GM18951 (cell line): ENCODE data around the gene IFT57.

Source experiments
- POLR2A ChIP-seq: IDR thresholded peaks from 4 replicates; pipeline ENCODE4 v1.6.1; 2011; ENCODE audit warnings: mild to moderate bottlenecking; ENCODE audit not compliant: insufficient read length, insufficient read depth; ENCODE audit errors: extremely low read depth
- in situ Hi-C: fragments of 300-500 bp; cut with MboI; formaldehyde crosslinking; loops from one replicate; pipeline ENCODE4 v1.12.0; 2022; ENCODE audit warnings: low sequenced_read_pairs, mixed read lengths, inconsistent platforms; ENCODE audit not compliant: unreplicated experiment

Gene IFT57

GRCh38 chr3:108200578-108200977 lies 21.6 kb downstream of the IFT57 start:
- in situ Hi-C loops = no loop called here
- no peak for TF ChIP-seq POLR2A

- in situ Hi-C loops = no loop called here
- no peak for TF ChIP-seq POLR2A
Measured at GRCh38 chr3:108200024-108200423, 22.2 kb downstream of the IFT57 start.

DNA sequence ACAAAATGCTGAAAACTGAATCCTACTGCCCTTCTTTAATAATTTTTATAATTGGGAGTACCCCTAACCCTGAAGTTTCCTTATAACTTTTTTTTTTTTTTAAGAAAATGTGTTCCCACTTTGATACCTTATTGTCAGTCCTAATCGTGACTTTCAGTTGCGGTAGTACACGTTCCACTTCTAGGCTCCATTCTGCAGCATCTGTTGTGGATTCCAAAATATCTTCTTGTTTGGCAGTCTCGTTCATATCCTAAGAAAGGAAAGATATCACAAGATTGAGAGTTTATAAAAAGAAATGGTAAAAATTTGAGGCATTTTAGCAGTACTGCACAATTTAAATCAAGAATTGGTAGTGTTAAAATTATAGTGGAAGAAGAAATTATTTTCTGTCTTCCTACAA lies 30.8 kb downstream of the IFT57 start:
- no peak for TF ChIP-seq POLR2A
- in situ Hi-C loops = no loop called here

DNA sequence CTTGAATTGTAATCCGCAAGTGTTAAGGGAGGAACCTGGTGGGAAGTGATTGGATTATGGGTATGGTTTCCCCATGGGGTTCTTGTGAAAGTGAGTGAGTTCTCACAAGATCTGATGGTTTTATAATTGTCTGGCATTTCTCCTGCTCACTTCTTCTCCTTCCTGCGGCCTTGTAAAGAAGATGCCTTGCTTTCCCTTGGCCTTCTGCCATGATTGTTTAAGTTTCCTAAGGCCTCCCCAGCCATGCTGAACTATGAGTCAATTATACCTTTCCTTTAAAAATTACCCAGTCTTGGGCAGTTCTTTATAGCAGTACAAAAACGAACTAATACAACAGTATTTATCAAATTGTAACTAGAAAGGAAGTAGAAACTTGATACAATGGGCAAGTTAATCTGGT lies 31.9 kb downstream of the IFT57 start:
- in situ Hi-C loops = no loop called here
- no peak for TF ChIP-seq POLR2A

- in situ Hi-C loops = no loop called here
- TF ChIP-seq POLR2A = no peak
Measured at GRCh38 chr3:108189440-108189839, 32.8 kb downstream of the IFT57 start.

DNA sequence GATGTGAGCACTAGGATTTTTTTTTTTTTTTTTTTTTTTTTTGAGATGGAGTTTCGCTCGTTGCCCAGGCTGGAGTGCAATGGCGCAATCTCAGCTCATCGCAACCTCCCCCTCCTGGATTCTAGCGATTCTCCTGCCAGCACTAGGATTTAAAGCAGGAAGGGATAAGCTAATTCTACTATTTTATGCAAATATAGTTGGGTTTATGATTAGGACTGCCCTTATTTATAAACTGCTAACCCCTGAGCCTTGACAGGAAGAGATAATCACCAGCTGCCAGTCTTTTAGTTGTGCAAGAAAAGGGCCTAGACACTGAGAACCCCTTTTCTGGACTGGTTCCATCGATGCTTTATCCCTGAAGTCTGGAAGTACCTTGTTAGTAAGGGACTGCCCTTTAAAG lies 36.7 kb downstream of the IFT57 start:
- no peak for TF ChIP-seq POLR2A
- in situ Hi-C loops = no loop called here

DNA sequence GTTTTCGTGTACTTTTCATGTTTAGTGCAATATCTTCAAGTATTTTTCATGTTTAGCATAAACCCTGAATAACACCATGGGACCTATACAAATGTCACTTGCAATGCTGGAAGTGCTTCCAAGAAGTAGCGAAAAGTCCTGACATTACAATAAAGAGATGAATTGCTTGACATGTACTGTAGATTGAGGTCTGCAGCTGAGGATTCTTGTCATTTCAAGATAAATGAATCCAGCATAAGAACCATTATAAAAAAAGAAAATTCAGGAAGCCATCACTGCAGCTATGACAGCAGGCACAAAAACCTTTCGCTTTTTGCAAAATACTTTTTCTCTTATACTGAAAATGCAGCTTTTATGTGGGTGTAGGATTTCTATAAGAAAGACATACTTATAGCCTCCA lies 37.4 kb downstream of the IFT57 start:
- in situ Hi-C loops = no loop called here
- no peak for TF ChIP-seq POLR2A

DNA sequence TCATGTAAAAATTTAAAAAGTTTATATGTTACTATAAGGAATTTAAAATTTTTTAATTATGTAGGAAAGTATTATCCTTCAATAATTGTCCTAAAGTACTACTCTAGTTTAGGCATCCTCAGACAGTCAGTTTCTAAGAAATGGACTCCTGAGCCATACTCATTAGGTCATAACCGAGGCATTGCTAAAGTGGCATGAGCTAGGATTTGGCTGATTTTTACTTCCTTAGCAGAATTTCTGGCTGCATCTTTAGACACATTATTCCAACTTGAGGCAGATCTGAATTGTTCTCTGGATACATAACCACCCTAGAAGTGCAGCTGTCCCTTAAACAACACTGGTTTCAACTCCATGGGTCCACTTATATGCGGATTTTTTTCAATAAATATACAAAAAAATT lies 38.3 kb downstream of the IFT57 start:
- no peak for TF ChIP-seq POLR2A
- in situ Hi-C loops = no loop called here

GRCh38 chr3:108183181-108183580 lies 39.0 kb downstream of the IFT57 start:
- in situ Hi-C loops = no loop called here
- TF ChIP-seq POLR2A = no peak

DNA sequence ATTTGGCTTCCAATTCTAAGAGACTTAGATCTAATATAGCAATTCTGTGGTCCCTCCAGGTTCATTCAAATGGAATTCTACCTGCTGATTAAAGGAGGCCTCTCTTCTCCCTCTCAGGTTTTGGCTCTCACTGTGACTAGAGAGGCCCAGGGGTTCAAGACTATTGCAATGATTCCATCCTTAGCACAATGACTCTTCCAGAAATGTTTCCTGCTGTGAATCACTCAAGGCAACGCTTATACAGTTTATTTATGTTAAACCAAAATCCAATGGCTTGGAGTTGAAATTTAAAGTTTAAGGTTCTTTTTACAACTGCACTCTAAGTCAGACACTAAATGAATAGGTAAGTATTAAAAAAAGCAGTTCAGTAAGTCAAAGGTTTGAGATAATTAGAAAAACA lies 39.9 kb downstream of the IFT57 start:
- in situ Hi-C loops = no loop called here
- TF ChIP-seq POLR2A = no peak

- in situ Hi-C loops = no loop called here
- TF ChIP-seq POLR2A = no peak
Measured at GRCh38 chr3:108181172-108181571, 41.1 kb downstream of the IFT57 start.

DNA sequence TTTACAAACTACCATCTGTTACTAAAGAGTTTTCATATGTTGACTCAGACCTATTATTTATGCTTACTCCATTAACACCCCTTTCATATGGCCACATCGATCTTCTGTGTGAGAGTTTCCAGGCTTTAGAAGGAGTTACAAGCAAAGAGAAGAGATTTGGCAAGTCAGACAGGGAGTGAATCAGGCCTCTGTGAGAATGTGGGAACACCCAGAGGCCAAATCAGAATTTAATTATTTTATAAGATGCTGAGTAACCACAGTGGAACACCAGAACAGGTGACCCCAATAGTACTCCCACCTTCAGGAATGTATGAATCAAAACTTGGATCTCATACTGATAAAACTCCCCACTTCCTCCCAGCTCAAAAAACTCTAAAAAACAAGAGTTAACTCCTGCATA lies 42.0 kb downstream of the IFT57 start:
- TF ChIP-seq POLR2A = no peak

GRCh38 chr3:108178676-108179075 lies 43.5 kb downstream of the IFT57 start:
- TF ChIP-seq POLR2A = no peak
- in situ Hi-C loops = no loop called here

More for the DNA sequence above, 42.0 kb downstream of the IFT57 start:
- in situ Hi-C loops = no loop called here

DNA sequence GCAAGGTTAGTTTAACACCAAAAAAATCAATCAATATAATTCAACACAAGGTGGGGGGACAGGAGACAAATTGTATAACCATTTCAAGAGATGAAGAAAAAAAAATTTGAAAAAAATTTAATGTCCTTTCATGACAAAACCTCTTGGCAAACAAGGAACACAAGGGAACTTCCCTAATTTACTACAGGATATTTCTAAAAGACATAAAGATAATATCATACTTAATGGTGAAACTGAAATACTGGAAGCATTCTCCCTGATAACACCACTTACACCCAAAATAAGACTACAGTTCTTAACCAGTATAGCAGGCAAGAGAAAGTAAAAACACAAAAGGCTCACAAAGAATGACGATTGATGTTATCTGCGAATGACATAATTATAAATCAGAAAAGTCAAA lies 44.7 kb downstream of the IFT57 start:
- TF ChIP-seq POLR2A = no peak
- in situ Hi-C loops = no loop called here

DNA sequence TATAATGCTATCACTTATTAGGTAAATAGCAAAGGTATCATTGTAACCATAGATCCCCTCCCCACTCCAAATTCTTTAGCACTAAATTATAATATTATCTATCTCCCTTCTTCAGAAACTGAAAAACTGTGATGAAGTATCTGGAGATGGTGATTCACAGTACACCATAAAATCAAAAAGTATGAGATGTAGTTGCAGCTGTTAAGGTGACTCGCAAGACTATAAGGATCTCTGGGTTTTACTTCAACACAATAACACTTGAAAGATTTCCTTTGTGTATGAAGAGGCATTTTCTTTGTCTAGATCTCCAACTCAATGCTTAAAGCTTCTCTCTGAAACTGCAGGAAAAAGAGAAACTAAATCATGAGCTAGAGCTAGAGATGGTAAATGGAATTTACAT lies 46.9 kb downstream of the IFT57 start:
- in situ Hi-C loops = no loop called here
- TF ChIP-seq POLR2A = no peak
